ENCODE measurements around the gene NCOR2. TPM values are rescaled to one million over a fixed set of nuclear protein-coding genes. Genes with fewer than 3 reads are reported as not detected.

NCOR2 gene
- total RNA-seq, 1 experiment from 2014 or later = 325 TPM

DNA sequence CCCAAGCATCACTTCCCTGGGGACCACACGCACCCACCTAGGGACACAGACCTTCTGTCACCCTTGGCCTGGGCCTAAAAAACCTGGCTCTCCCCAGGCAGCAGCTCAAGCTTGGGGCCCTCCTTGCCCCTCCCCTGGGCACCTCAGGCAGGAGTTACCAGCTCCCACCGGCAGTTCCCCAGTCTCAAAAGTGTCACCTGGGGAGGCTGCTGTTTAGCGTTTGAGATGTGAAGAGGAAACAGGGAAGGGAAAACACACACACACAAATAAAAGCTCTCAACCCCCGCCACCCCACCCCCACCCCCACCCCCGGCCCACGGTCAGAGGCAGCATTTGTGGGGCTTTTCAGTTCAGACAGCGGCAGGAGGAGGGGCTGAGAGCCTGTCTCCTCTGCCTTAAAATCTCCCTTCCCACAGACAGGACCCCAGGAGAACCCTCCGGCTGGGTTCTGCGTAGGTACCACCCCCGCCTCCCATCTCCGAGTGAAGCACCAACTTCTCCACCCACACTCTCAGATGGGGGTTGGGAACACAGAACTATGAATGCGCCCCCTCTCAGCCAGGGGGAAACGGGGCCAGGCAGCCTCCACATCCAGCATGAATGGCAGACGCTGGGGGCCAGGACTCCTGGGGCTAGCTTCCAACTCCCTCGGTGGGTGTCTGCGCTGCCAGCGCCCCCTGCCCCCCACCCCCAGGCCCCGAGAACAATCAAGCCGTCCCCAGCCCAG, 3.0 kb downstream of the NCOR2 start:
- peaks cover 56% of the 10 kb centered on the region for H3K36me3 Mint-ChIP-seq (ENCODE audit: insufficient read depth, unreplicated experiment)
- no peaks in the 10 kb centered on the region for H3K9me3 Mint-ChIP-seq (ENCODE audit: low read depth, unreplicated experiment)
- no peak overlapping the region for H3K27ac Mint-ChIP-seq (ENCODE audit: unreplicated experiment)
- TF ChIP-seq, protein P1, sequence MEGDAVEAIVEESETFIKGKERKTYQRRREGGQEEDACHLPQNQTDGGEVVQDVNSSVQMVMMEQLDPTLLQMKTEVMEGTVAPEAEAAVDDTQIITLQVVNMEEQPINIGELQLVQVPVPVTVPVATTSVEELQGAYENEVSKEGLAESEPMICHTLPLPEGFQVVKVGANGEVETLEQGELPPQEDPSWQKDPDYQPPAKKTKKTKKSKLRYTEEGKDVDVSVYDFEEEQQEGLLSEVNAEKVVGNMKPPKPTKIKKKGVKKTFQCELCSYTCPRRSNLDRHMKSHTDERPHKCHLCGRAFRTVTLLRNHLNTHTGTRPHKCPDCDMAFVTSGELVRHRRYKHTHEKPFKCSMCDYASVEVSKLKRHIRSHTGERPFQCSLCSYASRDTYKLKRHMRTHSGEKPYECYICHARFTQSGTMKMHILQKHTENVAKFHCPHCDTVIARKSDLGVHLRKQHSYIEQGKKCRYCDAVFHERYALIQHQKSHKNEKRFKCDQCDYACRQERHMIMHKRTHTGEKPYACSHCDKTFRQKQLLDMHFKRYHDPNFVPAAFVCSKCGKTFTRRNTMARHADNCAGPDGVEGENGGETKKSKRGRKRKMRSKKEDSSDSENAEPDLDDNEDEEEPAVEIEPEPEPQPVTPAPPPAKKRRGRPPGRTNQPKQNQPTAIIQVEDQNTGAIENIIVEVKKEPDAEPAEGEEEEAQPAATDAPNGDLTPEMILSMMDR (IDR thresholded peaks at IDR 0.05; ENCODE audit: unreplicated experiment) = no peak
- peak overlapping the region; percentile 87 for H3K4me3 Mint-ChIP-seq (ENCODE audit: low read depth, unreplicated experiment)
- DNase-seq = no peak
- H3K27me3 Mint-ChIP-seq (ENCODE audit: unreplicated experiment) = no peaks in the 10 kb centered on the region
- H3K4me1 Mint-ChIP-seq (ENCODE audit: low read depth, unreplicated experiment) = peaks cover 17% of the 10 kb centered on the region
- no TSS peak for BruUV-seq (replicated peaks)
- CTCF ChIA-PET = interaction anchor here (0.6 kb wide), 1 partner anchor 46 kb away, joined by 7 read pairs; no protein-coding TSS in a partner anchor
- intact Hi-C loops (cut with micrococcal nuclease; ENCODE audit: unreplicated experiment) = no loop called here

DNA sequence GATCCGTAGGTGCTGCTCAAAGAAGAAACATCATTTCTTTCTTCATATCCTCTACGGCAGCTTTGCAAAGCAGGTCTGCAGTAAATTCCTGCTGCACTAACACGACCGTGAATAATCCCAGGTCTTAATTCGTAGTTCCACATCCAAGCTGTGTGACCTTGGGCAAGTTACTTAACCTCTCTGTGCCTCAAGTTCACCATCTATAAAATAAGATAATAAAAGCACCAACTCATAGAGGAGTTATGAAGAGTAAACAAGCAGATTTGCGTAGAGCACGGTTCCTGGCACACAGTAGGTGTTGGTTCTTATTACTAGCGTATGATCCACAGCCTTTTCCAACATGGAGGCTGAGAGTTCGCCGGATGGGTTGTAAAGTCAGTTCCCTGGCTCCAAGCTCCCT, 3.6 kb downstream of the NCOR2 start:
- H3K4me1 Mint-ChIP-seq (ENCODE audit: low read depth, unreplicated experiment) = peaks cover 21% of the 10 kb centered on the region
- H3K27ac Mint-ChIP-seq (ENCODE audit: unreplicated experiment) = no peak overlapping the region
- no peak overlapping the region for H3K4me3 Mint-ChIP-seq (ENCODE audit: low read depth, unreplicated experiment)
- H3K9me3 Mint-ChIP-seq (ENCODE audit: low read depth, unreplicated experiment) = no peaks in the 10 kb centered on the region
- no peak for DNase-seq
- intact Hi-C loops (cut with micrococcal nuclease; ENCODE audit: unreplicated experiment) = no loop called here
- BruUV-seq (replicated peaks) = no TSS peak
- TF ChIP-seq, protein P1 (IDR thresholded peaks at IDR 0.05; ENCODE audit: unreplicated experiment) = no peak
- CTCF ChIA-PET = interaction anchor here (0.6 kb wide), 1 partner anchor 45 kb away, joined by 7 read pairs; no protein-coding TSS in a partner anchor
- peaks cover 55% of the 10 kb centered on the region for H3K36me3 Mint-ChIP-seq (ENCODE audit: insufficient read depth, unreplicated experiment)
- H3K27me3 Mint-ChIP-seq (ENCODE audit: unreplicated experiment) = no peaks in the 10 kb centered on the region

DNA sequence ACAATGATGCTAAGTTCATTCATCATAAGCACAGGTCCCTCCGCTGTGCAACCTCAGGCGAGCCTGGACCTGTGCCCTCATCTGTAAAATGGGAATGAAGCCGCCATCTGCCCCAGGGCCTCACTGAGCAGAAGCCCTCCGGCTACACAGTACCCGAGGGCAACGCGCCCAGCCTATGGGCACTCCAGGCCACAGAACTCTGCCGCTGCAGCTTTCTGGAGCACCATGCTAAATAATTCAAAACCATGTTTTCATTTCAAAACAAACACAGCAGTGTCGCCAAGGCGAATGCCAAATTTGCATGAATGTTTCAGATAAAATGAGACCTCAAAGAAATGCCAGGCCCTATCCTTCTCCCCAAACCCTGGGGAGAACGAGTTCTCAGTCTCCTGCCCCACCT, 4.0 kb downstream of the NCOR2 start:
- H3K4me1 Mint-ChIP-seq (ENCODE audit: low read depth, unreplicated experiment) = peaks cover 21% of the 10 kb centered on the region
- intact Hi-C loops (cut with micrococcal nuclease; ENCODE audit: unreplicated experiment) = no loop called here
- no peaks in the 10 kb centered on the region for H3K9me3 Mint-ChIP-seq (ENCODE audit: low read depth, unreplicated experiment)
- DNase-seq = no peak
- peaks cover 51% of the 10 kb centered on the region for H3K36me3 Mint-ChIP-seq (ENCODE audit: insufficient read depth, unreplicated experiment)
- TF ChIP-seq, protein P1 (IDR thresholded peaks at IDR 0.05; ENCODE audit: unreplicated experiment) = no peak
- BruUV-seq (replicated peaks) = TSS peak; percentile 22
- no peak overlapping the region for H3K4me3 Mint-ChIP-seq (ENCODE audit: low read depth, unreplicated experiment)
- H3K27ac Mint-ChIP-seq (ENCODE audit: unreplicated experiment) = no peak overlapping the region
- CTCF ChIA-PET = no interaction called here
- H3K27me3 Mint-ChIP-seq (ENCODE audit: unreplicated experiment) = no peaks in the 10 kb centered on the region

DNA sequence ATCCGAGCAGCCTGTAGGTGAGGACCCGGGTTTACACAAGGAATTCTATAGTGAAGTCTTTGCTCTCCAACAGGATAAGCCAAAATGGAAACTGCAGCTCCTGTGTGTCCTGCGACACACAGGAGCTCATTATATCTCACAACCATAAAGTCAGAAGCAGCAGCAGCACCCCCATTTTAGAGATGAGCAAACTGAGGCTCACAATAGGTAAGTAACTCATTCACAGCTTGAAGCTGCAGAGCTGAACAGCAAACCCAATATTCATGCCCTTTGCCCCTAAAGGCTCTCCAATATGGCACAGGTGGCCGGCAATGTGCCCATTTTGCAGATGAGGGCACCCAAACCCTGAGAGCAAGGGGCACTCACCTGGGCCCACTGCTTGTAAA, 4.6 kb downstream of the NCOR2 start:
- no peak for DNase-seq
- CTCF ChIA-PET = no interaction called here
- Mint-ChIP-seq H3K36me3 (ENCODE audit: insufficient read depth, unreplicated experiment) (peaks cover 45% of the 10 kb centered on the region), H3K9me3 (ENCODE audit: low read depth, unreplicated experiment) (no peaks in the 10 kb centered on the region), H3K27ac (ENCODE audit: unreplicated experiment) (no peak overlapping the region), H3K4me3 (ENCODE audit: low read depth, unreplicated experiment) (no peak overlapping the region), H3K4me1 (ENCODE audit: low read depth, unreplicated experiment) (peaks cover 21% of the 10 kb centered on the region), H3K27me3 (ENCODE audit: unreplicated experiment) (no peaks in the 10 kb centered on the region)
- TF ChIP-seq, protein P1 (IDR thresholded peaks at IDR 0.05; ENCODE audit: unreplicated experiment) = no peak
- intact Hi-C loops (cut with micrococcal nuclease; ENCODE audit: unreplicated experiment) = no loop called here
- BruUV-seq (replicated peaks) = no TSS peak

All from Calu3 (cell line).